Nephron (organoid): Measurements from ENCODE around the gene LSM10.

Source experiments
- H3K27ac Mint-ChIP-seq, 3 experiments: 2 replicates each; pipeline ENCODE4 v1.8.0; 2020; ENCODE audit warnings: mixed read lengths in 3 of 3, mild to moderate bottlenecking in 2 of 3, moderate library complexity in 1 of 3
- H3K27me3 Mint-ChIP-seq: 2 replicates; pipeline ENCODE4 v1.8.0; 2021; ENCODE audit warnings: low read depth, mild to moderate bottlenecking, moderate library complexity, mixed read lengths
- H3K36me3 Mint-ChIP-seq: 2 replicates; pipeline ENCODE4 v1.8.0; 2020; ENCODE audit warnings: low read depth, mixed read lengths
- H3K4me1 Mint-ChIP-seq: 2 replicates; pipeline ENCODE4 v1.8.0; 2020; ENCODE audit warnings: mixed read lengths
- H3K4me3 Mint-ChIP-seq, 3 experiments: 2 replicates each; pipeline ENCODE4 v1.8.0; 2020; ENCODE audit warnings: mild to moderate bottlenecking in 3 of 3, mixed read lengths in 3 of 3, moderate library complexity in 2 of 3
- H3K9me3 Mint-ChIP-seq: 2 replicates; pipeline ENCODE4 v1.8.0; 2020; ENCODE audit warnings: mixed read lengths
- TF ChIP-seq, protein P1 (sequence below), 3 experiments: fragments of 200-600 bp; sonication (generic); IDR thresholded peaks; one replicate each; pipeline ENCODE4 v1.5.0; 2021; ENCODE audit warnings: antibody characterized with exemption in 3 of 3; ENCODE audit not compliant: unreplicated experiment in 3 of 3

LSM10 gene

DNA sequence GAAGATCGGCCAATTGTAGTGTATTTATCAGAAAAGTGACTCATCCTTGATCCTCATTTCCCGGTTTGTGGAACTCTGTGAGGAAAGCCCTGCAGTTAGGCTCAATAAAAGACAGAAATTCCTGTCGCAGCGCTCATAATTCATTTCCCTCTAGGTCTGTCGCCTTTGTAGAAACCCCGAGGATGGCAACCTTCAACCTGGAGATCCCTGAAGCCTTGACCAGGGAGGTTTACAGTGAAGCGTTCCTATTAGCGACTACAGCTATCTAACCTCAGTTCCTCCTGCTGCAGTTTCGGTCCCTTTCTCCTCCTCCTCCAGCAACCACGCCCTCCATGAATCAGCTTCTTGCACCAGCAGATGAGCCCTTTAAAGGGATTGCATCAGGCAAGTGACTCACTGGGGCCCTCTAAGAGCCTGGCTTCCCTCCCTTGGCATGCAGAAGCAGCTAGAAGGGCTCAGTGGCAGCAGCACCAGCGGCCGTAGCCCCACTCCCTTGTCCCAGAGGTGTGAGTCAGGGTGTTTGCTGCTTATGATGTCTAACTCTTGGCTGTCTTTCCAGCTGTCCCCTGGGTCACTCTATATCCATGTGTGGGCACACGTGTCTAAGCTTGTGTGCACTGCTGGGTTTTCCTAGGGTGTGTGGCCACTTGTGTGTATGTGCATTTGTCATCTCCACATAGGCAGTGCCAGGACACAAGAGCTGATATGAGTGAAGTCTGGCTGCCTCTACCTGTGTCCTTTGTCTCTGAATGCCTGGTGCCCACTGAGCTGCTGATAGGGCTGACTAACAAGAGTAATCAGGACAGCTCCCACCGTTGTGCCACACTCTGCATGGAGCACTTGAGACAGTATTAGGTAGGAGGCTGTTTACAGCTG lies 11.2 kb downstream of the LSM10 start:
- Mint-ChIP-seq H3K4me3 (peak overlapping the region; percentile 86 to 95 (median 89)), H3K36me3 (peaks cover 13% of the 10 kb centered on the region), H3K4me1 (peaks cover 56% of the 10 kb centered on the region), H3K27ac (peak overlapping the region; percentile 95 to 98 (median 98)), H3K27me3 (no peaks in the 10 kb centered on the region), H3K9me3 (no peaks in the 10 kb centered on the region)
- TF ChIP-seq, protein P1, sequence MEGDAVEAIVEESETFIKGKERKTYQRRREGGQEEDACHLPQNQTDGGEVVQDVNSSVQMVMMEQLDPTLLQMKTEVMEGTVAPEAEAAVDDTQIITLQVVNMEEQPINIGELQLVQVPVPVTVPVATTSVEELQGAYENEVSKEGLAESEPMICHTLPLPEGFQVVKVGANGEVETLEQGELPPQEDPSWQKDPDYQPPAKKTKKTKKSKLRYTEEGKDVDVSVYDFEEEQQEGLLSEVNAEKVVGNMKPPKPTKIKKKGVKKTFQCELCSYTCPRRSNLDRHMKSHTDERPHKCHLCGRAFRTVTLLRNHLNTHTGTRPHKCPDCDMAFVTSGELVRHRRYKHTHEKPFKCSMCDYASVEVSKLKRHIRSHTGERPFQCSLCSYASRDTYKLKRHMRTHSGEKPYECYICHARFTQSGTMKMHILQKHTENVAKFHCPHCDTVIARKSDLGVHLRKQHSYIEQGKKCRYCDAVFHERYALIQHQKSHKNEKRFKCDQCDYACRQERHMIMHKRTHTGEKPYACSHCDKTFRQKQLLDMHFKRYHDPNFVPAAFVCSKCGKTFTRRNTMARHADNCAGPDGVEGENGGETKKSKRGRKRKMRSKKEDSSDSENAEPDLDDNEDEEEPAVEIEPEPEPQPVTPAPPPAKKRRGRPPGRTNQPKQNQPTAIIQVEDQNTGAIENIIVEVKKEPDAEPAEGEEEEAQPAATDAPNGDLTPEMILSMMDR (IDR thresholded peaks at IDR 0.05; ENCODE audit: unreplicated experiment in 3 of 3) = no peak

DNA sequence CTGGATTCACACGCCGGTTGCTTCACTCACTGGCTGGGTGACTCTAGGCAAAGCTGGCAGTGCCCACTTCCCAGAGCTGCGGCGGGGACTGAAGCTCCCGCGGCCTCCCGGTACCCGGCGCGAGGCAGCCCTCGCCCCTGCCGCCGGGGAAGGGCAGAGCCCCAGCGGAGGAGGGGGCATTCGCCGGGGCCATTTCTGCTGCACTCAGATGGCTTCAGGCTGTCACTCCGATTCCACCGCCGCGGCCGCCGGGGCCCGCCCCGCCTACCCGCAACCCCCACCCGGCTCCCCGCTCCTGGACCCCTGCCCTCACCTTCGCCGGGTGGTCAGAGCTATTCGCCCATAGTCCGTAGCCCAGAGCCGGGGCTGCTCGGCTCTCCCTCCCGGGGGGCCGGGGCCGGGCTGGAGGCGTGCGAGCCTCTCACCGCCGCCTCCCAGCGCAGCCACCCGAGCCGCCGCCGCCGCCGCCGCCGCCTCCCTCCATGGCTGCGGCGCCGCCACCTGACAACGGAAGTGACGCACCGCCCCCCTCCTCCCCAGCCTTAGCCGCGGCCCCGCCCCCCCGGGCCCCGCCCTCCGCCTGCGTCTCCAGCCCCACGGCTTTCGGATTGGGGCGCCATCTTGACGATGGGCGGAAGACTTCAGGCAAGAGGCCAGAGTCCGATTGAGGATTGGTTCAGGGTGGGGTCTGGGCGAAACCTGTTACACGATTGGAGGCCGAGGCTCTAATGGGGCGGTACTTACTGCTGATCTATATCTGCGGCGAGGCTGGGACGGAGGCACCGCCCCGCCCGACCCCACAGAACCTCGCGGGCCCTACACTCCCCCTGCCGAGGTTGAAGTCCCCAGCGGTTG lies 12.1 kb downstream of the LSM10 start, which contains the start of gene STK40:
Gene STK40 (minus strand): TSS at position 515 of the 855 bp plus-strand sequence. CDS start 24,592 bp downstream, outside the sequence.
- peaks cover 10% of the 10 kb centered on the region for H3K36me3 Mint-ChIP-seq
- TF ChIP-seq, protein P1 (IDR thresholded peaks at IDR 0.05; ENCODE audit: unreplicated experiment in 3 of 3) = no peak
- H3K4me3 Mint-ChIP-seq = peak within 1 kb of the TSS; percentile 90 to 95 (median 95)
- H3K27ac Mint-ChIP-seq = peak within 1 kb of the TSS; percentile 95 to 98 (median 98)
- H3K4me1 Mint-ChIP-seq = peaks cover 57% of the 10 kb centered on the region
- H3K27me3 Mint-ChIP-seq = no peaks in the 10 kb centered on the region
- H3K9me3 Mint-ChIP-seq = no peaks in the 10 kb centered on the region

DNA sequence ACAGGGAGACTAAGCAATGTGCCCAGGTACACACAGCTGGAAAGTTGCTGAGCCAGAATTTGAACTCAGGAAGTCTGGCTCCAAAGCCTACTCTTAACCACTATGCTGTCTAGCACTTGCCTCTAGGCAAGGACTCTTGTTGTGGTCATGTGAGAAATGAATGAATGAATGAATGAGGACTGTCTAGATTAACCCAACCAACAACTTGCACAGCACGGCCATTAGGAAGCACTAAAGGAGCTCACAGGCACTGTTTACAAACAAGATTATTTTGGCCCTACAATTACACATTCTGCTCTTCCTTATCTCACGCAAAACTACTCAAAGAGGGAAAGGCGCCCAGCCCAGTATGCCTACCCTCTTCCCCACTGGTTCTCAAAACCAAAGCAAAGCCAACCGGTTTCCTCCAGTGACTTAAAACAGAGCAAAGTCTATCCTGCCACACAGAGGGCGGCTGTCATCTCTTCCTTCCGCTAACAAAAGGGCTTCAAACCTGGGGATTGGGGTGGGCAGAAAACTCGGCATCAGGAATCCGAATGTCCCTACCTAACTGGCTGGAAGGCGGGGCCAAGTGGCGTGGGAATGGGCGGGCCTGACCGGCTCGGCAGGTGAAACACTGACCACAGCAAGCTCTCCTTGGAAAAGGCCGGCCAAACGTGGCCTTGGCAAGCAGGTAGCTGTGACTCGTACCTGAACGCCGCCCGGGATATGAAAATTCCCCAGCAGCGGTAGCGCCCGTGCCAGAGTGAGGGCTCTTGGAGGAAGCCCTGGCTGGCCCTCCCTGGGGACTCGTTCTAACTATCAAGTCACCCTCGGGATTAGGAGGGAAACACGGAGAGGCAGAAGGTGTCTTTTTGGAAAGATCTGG lies 12.9 kb downstream of the LSM10 start:
- H3K4me3 Mint-ChIP-seq = peak overlapping the region; percentile 90 to 95 (median 95)
- H3K36me3 Mint-ChIP-seq = peaks cover 6% of the 10 kb centered on the region
- peaks cover 65% of the 10 kb centered on the region for H3K4me1 Mint-ChIP-seq
- no peaks in the 10 kb centered on the region for H3K9me3 Mint-ChIP-seq
- no peaks in the 10 kb centered on the region for H3K27me3 Mint-ChIP-seq
- TF ChIP-seq, protein P1 (IDR thresholded peaks at IDR 0.05; ENCODE audit: unreplicated experiment in 3 of 3) = no peak
- H3K27ac Mint-ChIP-seq = peak overlapping the region; percentile 62 to 85 (median 67)

DNA sequence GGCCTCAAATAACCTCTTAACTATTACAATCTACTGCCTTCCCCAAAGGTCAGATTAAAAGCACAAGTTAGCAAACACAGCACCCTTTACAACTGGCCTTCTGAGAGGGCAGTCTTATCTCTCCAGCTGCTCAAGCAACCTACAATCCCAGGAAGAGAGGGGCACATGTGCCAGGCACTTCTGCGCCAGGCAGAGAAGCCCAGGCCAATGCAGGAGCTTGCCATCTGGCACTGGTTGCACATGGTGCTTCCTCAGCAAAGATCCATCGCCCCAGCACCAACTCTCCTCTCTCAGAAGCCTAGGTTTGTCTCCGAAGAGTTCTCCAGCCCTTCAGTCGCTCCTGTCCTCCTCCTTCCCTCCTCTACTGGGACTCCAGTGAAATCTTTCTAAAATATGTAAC lies 14.5 kb downstream of the LSM10 start:
- H3K4me1 Mint-ChIP-seq = peaks cover 58% of the 10 kb centered on the region
- H3K9me3 Mint-ChIP-seq = no peaks in the 10 kb centered on the region
- H3K4me3 Mint-ChIP-seq = peak overlapping the region; percentile 71 to 83 (median 80)
- H3K27me3 Mint-ChIP-seq = no peaks in the 10 kb centered on the region
- peak overlapping the region in 2 of 3 experiments; percentile 8 to 66 for H3K27ac Mint-ChIP-seq
- TF ChIP-seq, protein P1 (IDR thresholded peaks at IDR 0.05; ENCODE audit: unreplicated experiment in 3 of 3) = no peak
- H3K36me3 Mint-ChIP-seq = peaks cover 8% of the 10 kb centered on the region

DNA sequence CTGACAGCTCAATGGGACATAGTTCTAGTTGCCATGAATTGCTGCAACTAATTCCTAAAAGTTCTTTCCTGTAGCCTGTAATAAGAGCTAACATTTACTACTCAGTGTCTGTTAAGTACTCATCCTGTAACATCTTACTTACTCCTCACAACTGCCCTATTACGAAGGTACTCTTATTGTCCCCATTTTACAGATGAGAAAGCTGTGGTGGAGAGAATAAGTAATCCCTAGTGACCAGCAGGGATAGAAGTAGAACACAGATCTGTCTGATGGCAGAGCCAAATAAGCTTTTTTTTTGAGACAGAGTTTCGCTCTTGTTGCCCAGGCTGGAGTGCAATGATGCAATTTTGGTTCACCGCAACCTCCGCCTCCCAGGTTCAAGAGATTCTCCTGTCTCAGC lies 15.0 kb downstream of the LSM10 start:
- no peaks in the 10 kb centered on the region for H3K27me3 Mint-ChIP-seq
- no peaks in the 10 kb centered on the region for H3K9me3 Mint-ChIP-seq
- H3K4me1 Mint-ChIP-seq = peaks cover 56% of the 10 kb centered on the region
- peaks cover 8% of the 10 kb centered on the region for H3K36me3 Mint-ChIP-seq
- H3K4me3 Mint-ChIP-seq = peak overlapping the region in 1 of 3 experiments; percentile 83
- no peak overlapping the region for H3K27ac Mint-ChIP-seq
- TF ChIP-seq, protein P1 (IDR thresholded peaks at IDR 0.05; ENCODE audit: unreplicated experiment in 3 of 3) = no peak
